HPDE6-E6E7 (cell line): Measurements from ENCODE around the gene CPSF4L.
A peak's percentile ranks its signal among the peaks of the same experiment; 100 is the strongest.
"Not testable (repeated sequence)": the region's sequence is repeated elsewhere in the genome, so short reads cannot be mapped to it uniquely, and the experiment has no call there.

Source experiments
- DNase-seq: peaks from one replicate; pipeline ENCODE4 v3.0.0; 2011; ENCODE audit warnings: missing footprints; ENCODE audit errors: extremely low spot score

CPSF4L gene

GRCh38 chr17:73261617-73261951 lies at the start of gene CPSF4L:
CPSF4L (minus strand) TSS chr17:73261880; CDS start chr17:73261818, 62 bp downstream.
- DNase-seq = no peak

- no peak for DNase-seq
These were observed 49.7 kb upstream of the CPSF4L start for GRCh38 chr17:73311428-73311780.

- DNase-seq = no peak
These were observed 48.3 kb upstream of the CPSF4L start for GRCh38 chr17:73309727-73310596.

GRCh38 chr17:73308959-73309358 lies 47.3 kb upstream of the CPSF4L start:
- DNase-seq = not testable (repeated sequence)

- no peak for DNase-seq
These were observed 46.5 kb upstream of the CPSF4L start for GRCh38 chr17:73308017-73308823.

GRCh38 chr17:73307130-73307529 lies 45.5 kb upstream of the CPSF4L start:
- no peak for DNase-seq

- DNase-seq = no peak
These were observed 44.5 kb upstream of the CPSF4L start for GRCh38 chr17:73305845-73306836.

GRCh38 chr17:73304971-73305812 lies 43.5 kb upstream of the CPSF4L start:
- DNase-seq = no peak

GRCh38 chr17:73304438-73304837 lies 42.8 kb upstream of the CPSF4L start:
- DNase-seq = no peak

GRCh38 chr17:73302189-73302588 lies 40.5 kb upstream of the CPSF4L start:
- DNase-seq = no peak

- DNase-seq = no peak
These were observed 39.7 kb upstream of the CPSF4L start for GRCh38 chr17:73301369-73301768.

- DNase-seq = no peak
These were observed 38.7 kb upstream of the CPSF4L start for GRCh38 chr17:73300392-73300791.

- DNase-seq = no peak
These were observed 36.5 kb upstream of the CPSF4L start for GRCh38 chr17:73297934-73298861.

GRCh38 chr17:73293480-73293911 lies 31.8 kb upstream of the CPSF4L start:
- DNase-seq = peak; percentile 70

GRCh38 chr17:73293031-73293430 lies 31.4 kb upstream of the CPSF4L start:
- no peak for DNase-seq

GRCh38 chr17:73292031-73292531 lies 30.4 kb upstream of the CPSF4L start:
- no peak for DNase-seq

GRCh38 chr17:73291260-73291801 lies 29.7 kb upstream of the CPSF4L start:
- DNase-seq = peak; percentile 66

- no peak for DNase-seq
These were observed 28.9 kb upstream of the CPSF4L start for GRCh38 chr17:73290399-73291259.
